Kidney epithelial cell (primary cell): ENCODE results near the gene PDE4B. TPM values are rescaled to one million over a fixed set of nuclear protein-coding genes. Genes with fewer than 3 reads are reported as not detected.

Source experiments
- DNase-seq: peaks from one replicate; pipeline ENCODE4 v3.0.0-alpha.2; 2010; ENCODE audit warnings: low read depth
- H3K27me3 ChIP-seq: 2 replicates; pipeline ENCODE4 v1.6.0; 2011; ENCODE audit warnings: low read length; ENCODE audit not compliant: control insufficient read depth, insufficient read depth
- H3K36me3 ChIP-seq: 2 replicates; pipeline ENCODE4 v1.5.1; 2011; ENCODE audit warnings: low read length; ENCODE audit not compliant: control insufficient read depth, insufficient read depth
- H3K4me3 ChIP-seq: 2 replicates; pipeline ENCODE4 v1.5.1; 2011; ENCODE audit warnings: low read depth, mild to moderate bottlenecking, control low read depth, low read length
- CTCF ChIP-seq: IDR thresholded peaks from 2 replicates; pipeline ENCODE4 v1.5.1; 2011; ENCODE audit warnings: mild to moderate bottlenecking, moderate library complexity, low read length, control low read depth, inconsistent platforms; ENCODE audit not compliant: insufficient read depth, poor library complexity, severe bottlenecking
- total RNA-seq: library from RNA; depleted of rRNA; stranded (reverse); fragments of >200 nt; gene quantifications from 2 replicates; pipeline ENCODE4 v1.2.3, GENCODE V29; 2015

The PDE4B gene
- total RNA-seq, 1 donor from 2014 or later: 0.33 TPM

DNA sequence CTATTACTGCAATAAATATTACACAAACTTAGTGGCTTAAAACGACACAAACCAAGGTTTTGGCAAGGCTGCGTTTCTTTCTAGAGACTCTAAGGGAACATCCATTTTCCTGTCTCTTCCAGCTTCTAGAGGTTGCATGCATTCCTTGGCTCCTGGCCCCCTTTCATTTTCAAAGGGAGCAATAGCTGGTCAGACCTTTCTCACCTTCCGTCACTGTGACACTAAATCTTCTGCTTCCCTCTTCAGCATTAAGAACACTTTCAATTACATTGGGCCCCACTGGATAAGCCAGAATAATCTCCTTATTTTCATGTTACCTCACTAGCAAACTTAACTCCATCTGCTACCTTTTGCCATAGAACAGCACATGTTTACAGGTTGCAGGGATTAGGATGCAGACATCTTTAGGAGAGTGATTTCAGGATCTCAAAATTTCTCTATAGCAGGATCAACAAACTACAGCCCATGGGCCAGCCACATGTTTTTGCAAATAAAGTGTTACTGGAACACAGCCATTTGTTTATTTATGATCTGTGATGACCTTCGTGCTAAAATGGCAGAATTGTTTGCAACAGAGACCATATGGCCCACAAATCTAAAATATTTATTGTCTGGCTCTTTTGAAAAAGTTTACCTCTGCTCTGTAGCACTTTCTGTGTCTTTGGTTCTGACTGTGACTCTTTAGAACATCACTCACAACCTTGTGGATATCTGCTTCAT, 519.7 kb downstream of the PDE4B start:
- no peak for DNase-seq
- no peaks in the 10 kb centered on the region for H3K27me3 ChIP-seq
- H3K36me3 ChIP-seq: no peaks in the 10 kb centered on the region
- TF ChIP-seq CTCF: no peak
- H3K4me3 ChIP-seq: no peak overlapping the region

DNA sequence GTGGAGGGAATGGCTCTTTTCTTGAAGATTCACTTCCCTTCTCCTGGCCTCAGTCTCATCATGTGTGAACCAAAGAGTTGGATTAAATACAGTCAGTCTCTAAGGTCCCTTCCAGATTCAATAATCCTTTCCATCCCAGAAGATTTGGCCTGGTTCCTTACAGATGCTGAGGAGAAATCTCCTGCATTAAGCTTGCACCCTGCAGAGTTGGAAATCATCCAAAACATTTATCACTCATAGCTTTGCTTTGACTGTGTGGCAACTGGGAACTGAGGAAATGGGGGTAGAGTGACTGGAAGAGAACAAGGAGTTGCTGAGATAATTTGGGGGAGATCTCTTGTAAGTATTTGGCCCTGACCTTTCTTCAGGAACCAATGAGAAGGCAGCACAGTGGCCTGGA, 520.7 kb downstream of the PDE4B start:
- no peaks in the 10 kb centered on the region for H3K36me3 ChIP-seq
- H3K4me3 ChIP-seq: no peak overlapping the region
- no peak for DNase-seq
- no peak for TF ChIP-seq CTCF
- no peaks in the 10 kb centered on the region for H3K27me3 ChIP-seq

- no peak for TF ChIP-seq CTCF
- no peaks in the 10 kb centered on the region for H3K27me3 ChIP-seq
- no peaks in the 10 kb centered on the region for H3K36me3 ChIP-seq
- no peak for DNase-seq
- no peak overlapping the region for H3K4me3 ChIP-seq
Observed at GRCh38 chr1:66315671-66316070, 523.0 kb downstream of the PDE4B start.

- DNase-seq: no peak
- no peak for TF ChIP-seq CTCF
- H3K4me3 ChIP-seq: no peak overlapping the region
- H3K36me3 ChIP-seq: no peaks in the 10 kb centered on the region
- no peaks in the 10 kb centered on the region for H3K27me3 ChIP-seq
Observed at GRCh38 chr1:66316464-66317247, 524.0 kb downstream of the PDE4B start.

- Histone ChIP-seq H3K36me3 (no peaks in the 10 kb centered on the region), H3K27me3 (no peaks in the 10 kb centered on the region), H3K4me3 (no peak overlapping the region)
- no peak for DNase-seq
- no peak for TF ChIP-seq CTCF
Observed at GRCh38 chr1:66317248-66317515, 524.5 kb downstream of the PDE4B start.
